GM21717 (cell line): ENCODE data around the gene NUDT14.

Experiments
- ATAC-seq: cut with Tn5 transposase; IDR thresholded peaks from one replicate; pipeline ENCODE4 v1.9.1; 2021; ENCODE audit warnings: mild to moderate bottlenecking, moderate library complexity; ENCODE audit not compliant: unreplicated experiment

NUDT14 gene

GRCh38 chr14:105199093-105199492, 18.0 kb upstream of the NUDT14 start:
- ATAC-seq: no peak

- no peak for ATAC-seq
These were observed 17.5 kb upstream of the NUDT14 start for GRCh38 chr14:105198588-105198987.

GRCh38 chr14:105197211-105197641, 16.1 kb upstream of the NUDT14 start:
- no peak for ATAC-seq

GRCh38 chr14:105196265-105196960, 15.3 kb upstream of the NUDT14 start:
- no peak for ATAC-seq

GRCh38 chr14:105195522-105196264, 14.6 kb upstream of the NUDT14 start:
- ATAC-seq: no peak

- ATAC-seq: no peak
These were observed 13.9 kb upstream of the NUDT14 start for GRCh38 chr14:105195051-105195450.

- no peak for ATAC-seq
These were observed 13.0 kb upstream of the NUDT14 start for GRCh38 chr14:105193916-105194782.

GRCh38 chr14:105192866-105193731, 12.0 kb upstream of the NUDT14 start:
- no peak for ATAC-seq

GRCh38 chr14:105187935-105188524, 6.9 kb upstream of the NUDT14 start:
- no peak for ATAC-seq

- no peak for ATAC-seq
These were observed 6.0 kb upstream of the NUDT14 start for GRCh38 chr14:105187116-105187515.

GRCh38 chr14:105185973-105186372, 4.9 kb upstream of the NUDT14 start:
- ATAC-seq: no peak

- ATAC-seq: no peak
These were observed 3.9 kb upstream of the NUDT14 start for GRCh38 chr14:105185001-105185400.

- ATAC-seq: no peak
These were observed 3.3 kb upstream of the NUDT14 start for GRCh38 chr14:105184461-105184860.

- ATAC-seq: no peak
These were observed 1.3 kb upstream of the NUDT14 start for GRCh38 chr14:105182296-105183020.

GRCh38 chr14:105181549-105182295, 610 bp upstream of the NUDT14 start:
- no peak for ATAC-seq

- ATAC-seq: no peak
These were observed 1.9 kb downstream of the NUDT14 start for GRCh38 chr14:105179191-105179590.

GRCh38 chr14:105178868-105179140, 2.3 kb downstream of the NUDT14 start:
- no peak for ATAC-seq

- no peak for ATAC-seq
These were observed 2.8 kb downstream of the NUDT14 start for GRCh38 chr14:105178069-105178867.
